ENCODE results near the gene PACSIN1.

Gene PACSIN1

GRCh38 chr6:34465531-34466241 lies at the start of gene PACSIN1:
Gene PACSIN1 (plus strand): TSS chr6:34466076. CDS start chr6:34526306, 60,230 bp downstream.
- DNase-seq, result peak; percentile 50

GRCh38 chr6:34416877-34417371 lies 49.0 kb upstream of the PACSIN1 start:
- no peak for DNase-seq

- DNase-seq, result no peak
Measured at GRCh38 chr6:34418367-34418766, 47.5 kb upstream of the PACSIN1 start.

GRCh38 chr6:34423254-34423653 lies 42.6 kb upstream of the PACSIN1 start:
- DNase-seq, result no peak

GRCh38 chr6:34424200-34425131 lies 41.4 kb upstream of the PACSIN1 start:
- DNase-seq, result no peak

- no peak for DNase-seq
Measured at GRCh38 chr6:34425132-34425497, 40.8 kb upstream of the PACSIN1 start.

- peak; percentile 95 for DNase-seq
Measured at GRCh38 chr6:34425498-34426410, 40.1 kb upstream of the PACSIN1 start, which contains the start of gene RPS10. Gene RPS10 (minus strand): TSS chr6:34426069. CDS start chr6:34425221, 848 bp downstream.

GRCh38 chr6:34435916-34436315 lies 30.0 kb upstream of the PACSIN1 start:
- DNase-seq, result no peak

- no peak for DNase-seq
Measured at GRCh38 chr6:34436803-34437643, 28.9 kb upstream of the PACSIN1 start.

- no peak for DNase-seq
Measured at GRCh38 chr6:34437644-34437970, 28.3 kb upstream of the PACSIN1 start.

- no peak for DNase-seq
Measured at GRCh38 chr6:34438705-34439104, 27.2 kb upstream of the PACSIN1 start.

- DNase-seq, result no peak
Measured at GRCh38 chr6:34439442-34439841, 26.4 kb upstream of the PACSIN1 start.

- DNase-seq, result no peak
Measured at GRCh38 chr6:34441526-34441925, 24.4 kb upstream of the PACSIN1 start.

GRCh38 chr6:34445313-34445860 lies 20.5 kb upstream of the PACSIN1 start:
- DNase-seq, result no peak

- DNase-seq, result no peak
Measured at GRCh38 chr6:34447386-34447785, 18.5 kb upstream of the PACSIN1 start.

GRCh38 chr6:34447910-34448309 lies 18.0 kb upstream of the PACSIN1 start:
- DNase-seq, result no peak

- DNase-seq, result no peak
Measured at GRCh38 chr6:34451192-34451591, 14.7 kb upstream of the PACSIN1 start.

GRCh38 chr6:34455831-34456230 lies 10.0 kb upstream of the PACSIN1 start:
- DNase-seq, result no peak

GRCh38 chr6:34457382-34457741 lies 8.5 kb upstream of the PACSIN1 start:
- no peak for DNase-seq

- no peak for DNase-seq
Measured at GRCh38 chr6:34457742-34458735, 7.8 kb upstream of the PACSIN1 start.
